Dermis microvascular lymphatic vessel endothelial cell (primary cell): ENCODE measurements around the gene BARX2. TPM values are rescaled to one million over a fixed set of nuclear protein-coding genes. Genes with fewer than 3 reads are reported as not detected.

Experiments used
- DNase-seq, 2 donors: peaks; one replicate each; pipeline versions ENCODE4 v3.0.0 to v3.0.0-alpha.2; 2010; ENCODE audit warnings: low read depth in 2 of 2
- total RNA-seq: library from RNA; depleted of rRNA; stranded (reverse); fragments of >200 nt; gene quantifications from 2 replicates; pipeline ENCODE4 v1.2.1, GENCODE V29; 2014

The BARX2 gene
- total RNA-seq, 1 donor from 2014 or later, result not detected

GRCh38 chr11:129402206-129403171 is 26.8 kb downstream of the BARX2 start:
- DNase-seq, result no peak

GRCh38 chr11:129404731-129405130 is 29.1 kb downstream of the BARX2 start:
- DNase-seq, result no peak

- no peak for DNase-seq
Measured at GRCh38 chr11:129408865-129409444, 33.3 kb downstream of the BARX2 start.

GRCh38 chr11:129410395-129410960 is 34.8 kb downstream of the BARX2 start:
- DNase-seq, result no peak

- no peak for DNase-seq
Measured at GRCh38 chr11:129412494-129412893, 36.8 kb downstream of the BARX2 start.

- DNase-seq, result no peak
Measured at GRCh38 chr11:129414144-129414872, 38.7 kb downstream of the BARX2 start.

- DNase-seq, result no peak
Measured at GRCh38 chr11:129416080-129416820, 40.6 kb downstream of the BARX2 start.

GRCh38 chr11:129417458-129417857 is 41.8 kb downstream of the BARX2 start:
- no peak for DNase-seq

- peak in 1 of 2 donors; percentile 15 for DNase-seq
Measured at GRCh38 chr11:129418039-129418438, 42.4 kb downstream of the BARX2 start.

- DNase-seq, result no peak
Measured at GRCh38 chr11:129419386-129419785, 43.7 kb downstream of the BARX2 start.

GRCh38 chr11:129423426-129423825 is 47.8 kb downstream of the BARX2 start:
- no peak for DNase-seq

- no peak for DNase-seq
Measured at GRCh38 chr11:129425214-129425613, 49.6 kb downstream of the BARX2 start.

GRCh38 chr11:129426038-129426437 is 50.4 kb downstream of the BARX2 start:
- DNase-seq, result no peak

- no peak for DNase-seq
Measured at GRCh38 chr11:129426776-129427175, 51.1 kb downstream of the BARX2 start.

GRCh38 chr11:129427376-129427775 is 51.7 kb downstream of the BARX2 start:
- DNase-seq, result no peak

- DNase-seq, result no peak
Measured at GRCh38 chr11:129427816-129428406, 52.3 kb downstream of the BARX2 start.

GRCh38 chr11:129428557-129428956 is 52.9 kb downstream of the BARX2 start:
- DNase-seq, result no peak

GRCh38 chr11:129434641-129435498 is 59.2 kb downstream of the BARX2 start:
- DNase-seq, result no peak

GRCh38 chr11:129435499-129436245 is 60.0 kb downstream of the BARX2 start:
- no peak for DNase-seq
